Stimulated activated CD4-positive, alpha-beta T cell treated with anti-CD3 and anti-CD28 coated beads, TNF-alpha, amount 100 ng/mL, for 4 hours (primary cell): ENCODE results near the gene PXMP4.
"Not testable (repeated sequence)": the region's sequence is repeated elsewhere in the genome, so short reads cannot be mapped to it uniquely, and the experiment has no call there.

Experiments
- DNase-seq, 3 experiments: peaks; one replicate each; pipeline ENCODE4 v3.0.0-alpha.2; 2020; ENCODE audit warnings: low read depth in 3 of 3

Gene PXMP4

DNA sequence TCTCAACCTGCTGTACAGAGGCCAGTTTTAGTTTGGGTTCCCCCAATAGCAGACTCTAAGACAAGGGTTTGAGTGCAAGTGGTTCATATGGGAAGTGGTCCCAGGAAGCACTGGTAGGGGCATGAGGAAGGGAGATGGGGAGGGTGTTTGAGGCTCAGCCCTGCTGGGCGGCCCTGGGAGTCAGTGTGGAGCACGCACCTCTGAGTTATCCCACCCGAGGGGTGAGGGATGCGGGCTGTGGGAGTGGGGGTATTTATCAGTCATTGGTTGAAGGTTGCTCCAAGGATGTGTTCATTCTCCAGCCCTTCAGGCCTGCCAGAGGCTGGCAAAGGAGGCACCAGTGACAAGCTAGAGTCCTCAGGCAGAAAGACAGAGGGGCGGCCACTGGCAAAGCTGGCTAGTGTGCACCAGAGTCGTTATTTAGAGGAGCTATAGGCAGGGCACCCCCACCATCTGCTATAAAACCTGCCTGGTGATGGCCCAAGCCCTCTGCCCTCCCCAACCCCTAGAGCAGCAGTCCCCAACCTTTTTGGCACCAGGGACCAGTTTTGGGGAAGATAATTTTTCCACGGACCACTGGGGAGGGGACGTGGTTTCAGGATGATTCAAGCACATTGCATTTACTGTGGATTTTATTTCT, 16.5 kb downstream of the PXMP4 start:
- no peak for DNase-seq

DNA sequence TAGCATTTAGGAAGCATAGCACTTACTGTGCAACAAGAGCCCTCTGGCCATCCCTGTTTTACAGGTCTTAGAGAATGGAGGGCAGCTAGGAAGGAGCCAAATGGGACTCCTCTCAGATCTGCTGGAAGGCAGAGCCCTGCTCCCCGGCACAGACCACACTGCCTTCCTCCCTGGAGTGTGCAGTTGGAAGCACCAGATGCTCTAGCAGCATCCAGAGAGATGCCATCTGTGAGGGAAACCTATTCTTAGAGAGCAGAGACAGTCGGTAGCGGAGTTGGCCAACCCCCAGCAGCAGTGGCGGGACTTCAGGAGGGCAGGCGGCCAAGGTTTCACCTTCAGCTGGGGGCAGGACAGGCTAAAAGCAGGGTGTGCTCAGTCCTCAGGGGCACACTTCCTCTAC, 17.2 kb downstream of the PXMP4 start:
- no peak for DNase-seq

DNA sequence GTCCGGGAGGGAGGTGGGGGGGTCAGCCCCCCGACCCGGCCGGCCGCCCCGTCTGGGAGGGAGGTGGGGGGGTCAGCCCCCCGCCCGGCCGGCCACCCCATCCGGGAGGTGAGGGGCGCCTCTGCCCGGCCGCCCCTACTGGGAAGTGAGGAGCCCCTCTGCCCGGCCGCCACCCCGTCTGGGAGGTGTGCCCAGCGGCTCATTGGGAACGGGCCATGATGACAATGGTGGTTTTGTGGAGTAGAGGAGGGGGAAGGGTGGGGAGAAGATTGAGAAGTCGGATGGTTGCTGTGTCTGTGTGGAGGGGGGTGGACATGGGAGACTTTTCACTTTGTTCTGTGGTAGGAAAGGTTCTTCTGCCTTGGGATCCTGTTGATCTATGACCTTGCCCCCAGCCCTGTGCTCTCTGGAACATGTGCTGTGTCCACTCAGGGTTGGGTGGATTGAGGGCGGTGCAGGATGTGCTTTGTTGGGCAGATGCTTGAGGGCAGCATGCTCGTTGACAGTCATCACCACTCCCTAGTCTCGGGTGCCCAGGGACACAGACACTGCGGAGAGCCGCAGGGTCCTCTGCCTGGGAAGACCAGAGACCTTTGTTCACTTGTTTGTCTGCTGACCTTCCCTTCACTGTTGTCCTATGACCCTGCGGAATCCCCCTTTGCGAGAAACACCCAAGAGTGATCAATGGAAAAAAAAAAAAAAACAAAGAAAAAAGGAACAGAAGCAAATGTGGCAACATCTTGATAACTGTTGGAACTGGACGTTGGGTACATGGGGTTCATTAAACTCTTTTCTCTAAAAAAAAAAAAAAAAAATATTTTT, 18.3 kb downstream of the PXMP4 start:
- DNase-seq = no peak

DNA sequence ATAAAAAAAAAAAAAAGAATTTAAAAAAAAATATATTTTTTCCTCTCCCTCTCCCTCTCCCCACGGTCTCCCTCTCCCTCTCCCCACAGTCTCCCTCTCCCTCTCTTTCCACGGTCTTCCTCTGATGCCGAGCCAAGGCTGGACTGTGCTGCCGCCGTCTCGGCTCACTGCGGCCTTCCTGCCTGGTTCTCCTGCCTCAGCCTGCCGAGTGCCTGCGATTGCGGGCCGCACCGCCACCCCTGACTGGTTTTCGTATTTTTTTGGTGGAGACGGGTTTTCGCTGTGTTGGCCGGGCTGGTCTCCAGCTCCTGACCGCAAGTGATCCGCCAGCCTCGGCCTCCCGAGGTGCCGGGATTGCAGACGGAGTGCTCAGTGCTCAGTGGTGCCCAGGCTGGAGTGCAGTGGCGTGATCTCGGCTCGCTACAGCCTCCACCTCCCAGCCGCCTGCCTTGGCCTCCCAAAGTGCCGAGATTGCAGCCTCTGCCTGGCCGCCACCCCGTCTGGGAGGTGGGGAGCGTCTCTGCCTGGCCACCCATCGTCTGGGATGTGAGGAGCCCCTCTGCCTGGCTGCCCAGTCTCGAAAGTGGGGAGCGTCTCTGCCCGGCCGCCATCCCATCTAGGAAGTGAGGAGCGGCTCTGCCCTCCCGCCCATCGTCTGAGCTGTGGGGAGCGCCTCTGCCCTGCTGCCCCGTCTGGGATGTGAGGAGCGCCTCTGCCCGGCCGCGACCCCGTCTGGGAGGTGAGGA, 19.2 kb downstream of the PXMP4 start:
- not testable (repeated sequence) for DNase-seq

DNA sequence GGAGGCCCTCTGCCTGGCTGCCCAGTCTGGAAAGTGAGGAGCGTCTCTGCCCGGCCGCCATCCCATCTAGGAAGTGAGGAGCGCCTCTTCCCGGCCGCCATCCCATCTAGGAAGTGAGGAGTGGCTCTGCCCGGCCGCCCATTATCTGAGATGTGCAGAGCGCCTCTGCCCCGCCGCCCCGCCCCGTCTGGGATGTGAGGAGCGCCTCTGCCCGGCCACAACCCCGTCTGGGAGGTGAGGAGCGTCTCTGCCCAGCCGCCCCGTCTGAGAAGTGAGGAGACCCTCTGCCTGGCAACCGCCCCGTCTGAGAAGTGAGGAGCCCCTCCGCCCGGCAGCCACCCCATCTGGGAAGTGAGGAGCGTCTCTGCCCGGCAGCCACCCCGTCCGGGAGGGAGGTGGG, 21.1 kb downstream of the PXMP4 start:
- DNase-seq = not testable (repeated sequence)

DNA sequence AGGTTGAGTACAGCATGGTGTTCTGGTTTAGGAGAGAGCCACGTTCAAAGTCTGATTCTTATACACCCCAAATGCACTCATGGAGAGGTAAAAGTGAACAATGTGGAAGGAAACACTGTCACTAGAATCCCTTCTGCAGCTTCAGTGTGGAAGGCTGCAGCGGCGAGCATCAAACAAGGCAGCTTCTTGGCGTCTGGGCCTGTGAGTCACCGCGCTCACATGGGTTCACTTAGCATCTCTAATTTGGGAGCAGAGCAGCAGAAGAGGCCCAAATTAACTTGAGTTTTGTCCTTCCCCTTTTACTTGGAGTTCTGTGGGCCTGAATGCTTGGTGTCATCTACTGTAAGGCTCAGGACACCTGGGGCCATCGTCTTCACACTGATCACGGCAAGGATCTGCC, 23.0 kb downstream of the PXMP4 start:
- DNase-seq = no peak

DNA sequence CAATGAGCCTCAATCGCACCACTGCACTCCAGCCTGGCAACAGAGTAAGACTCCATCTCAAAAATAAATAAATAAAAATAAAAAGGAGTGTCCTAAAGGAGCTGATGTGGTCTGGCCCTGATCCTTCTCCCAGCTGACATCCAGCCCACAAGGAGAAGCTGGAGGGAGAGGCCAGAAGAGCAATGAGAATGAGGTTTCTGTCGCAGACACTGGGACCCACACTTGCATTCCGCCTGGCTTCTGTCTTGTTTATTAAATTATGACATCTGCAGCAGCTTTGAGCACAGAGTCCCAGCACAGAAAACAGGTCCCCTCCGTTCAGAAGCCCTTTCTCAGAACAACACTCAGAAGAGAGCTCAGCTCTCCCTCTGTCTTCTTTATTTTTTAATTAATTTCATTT, 23.7 kb downstream of the PXMP4 start:
- no peak for DNase-seq

DNA sequence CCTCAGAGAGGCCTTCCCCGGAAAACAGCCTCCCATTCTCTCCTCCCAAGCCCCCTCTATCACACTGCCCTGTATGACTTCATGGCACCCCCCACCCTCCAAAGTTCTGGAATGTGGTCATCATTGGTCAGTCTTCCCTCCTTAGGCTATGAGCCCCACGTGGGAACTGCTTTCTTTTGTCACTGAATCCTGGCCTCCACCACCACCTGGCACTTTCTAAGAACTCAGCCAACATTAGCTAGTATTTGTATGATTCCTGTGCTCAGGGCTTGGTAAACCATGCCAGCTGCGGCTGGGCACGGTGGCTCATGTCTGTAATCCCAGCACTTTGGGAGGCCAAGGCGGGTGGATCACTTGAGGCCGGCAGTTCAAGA, 25.5 kb downstream of the PXMP4 start:
- no peak for DNase-seq

DNA sequence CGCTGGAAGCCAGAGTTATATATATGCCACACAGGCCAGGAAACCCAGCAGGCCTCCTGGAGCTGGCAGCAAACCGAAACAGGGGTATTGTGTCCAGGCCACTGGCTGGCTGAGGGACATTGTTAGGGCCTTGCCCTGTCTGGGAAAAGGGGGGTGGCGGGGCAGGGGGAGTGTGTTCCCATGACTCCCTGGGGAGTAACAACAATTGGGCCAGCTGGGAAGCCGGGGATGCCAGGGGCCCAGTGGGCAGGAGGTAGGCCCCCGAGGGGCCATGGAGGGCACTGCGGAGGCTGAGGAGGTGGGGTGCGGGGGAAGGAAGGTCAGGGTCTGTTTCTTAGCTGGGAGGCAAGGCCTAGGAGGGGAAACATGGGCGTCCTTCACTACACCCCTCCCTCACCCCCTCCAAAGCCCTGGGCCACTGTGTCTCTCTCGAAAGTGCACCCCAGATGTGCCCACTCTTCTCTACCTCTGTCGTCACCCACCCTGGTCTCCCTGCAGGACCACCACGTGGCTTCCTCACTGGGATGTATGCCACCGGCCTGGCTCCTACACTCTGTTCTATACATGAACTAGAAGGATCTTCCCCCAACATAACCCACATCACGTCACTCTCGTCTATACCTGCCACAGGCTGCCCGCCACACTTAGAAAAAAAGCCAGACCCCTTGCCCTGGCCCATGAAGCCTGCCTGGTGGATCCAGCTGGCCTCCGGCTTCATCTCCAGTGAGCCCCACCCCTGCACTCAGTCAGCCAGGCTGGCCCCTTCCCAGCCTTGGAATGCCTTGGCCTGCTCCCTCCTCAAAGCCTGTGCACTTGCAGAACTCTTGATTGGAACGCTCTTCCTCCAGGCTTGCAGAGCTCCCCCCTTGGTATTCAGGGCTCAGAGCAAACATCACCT, 26.1 kb downstream of the PXMP4 start:
- DNase-seq = no peak

DNA sequence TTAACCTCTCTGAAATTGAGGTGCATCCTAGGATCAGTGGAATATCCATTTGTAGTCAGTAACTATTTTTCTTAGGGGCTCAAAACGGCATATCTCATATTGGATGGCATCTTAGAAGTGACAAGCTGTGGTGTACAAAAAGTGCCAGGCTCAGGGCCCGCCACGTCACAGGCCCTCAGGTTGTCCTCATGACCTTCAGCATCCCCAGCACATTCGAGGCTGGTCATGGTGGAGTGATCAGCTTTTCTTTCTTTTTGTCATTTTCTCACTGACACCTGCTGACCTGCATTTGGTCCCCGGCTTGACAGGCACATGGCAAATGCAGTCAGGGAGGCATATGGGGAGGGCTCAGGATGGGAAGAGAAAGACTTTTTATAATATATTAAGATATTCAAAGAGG, 26.8 kb downstream of the PXMP4 start:
- no peak for DNase-seq

DNA sequence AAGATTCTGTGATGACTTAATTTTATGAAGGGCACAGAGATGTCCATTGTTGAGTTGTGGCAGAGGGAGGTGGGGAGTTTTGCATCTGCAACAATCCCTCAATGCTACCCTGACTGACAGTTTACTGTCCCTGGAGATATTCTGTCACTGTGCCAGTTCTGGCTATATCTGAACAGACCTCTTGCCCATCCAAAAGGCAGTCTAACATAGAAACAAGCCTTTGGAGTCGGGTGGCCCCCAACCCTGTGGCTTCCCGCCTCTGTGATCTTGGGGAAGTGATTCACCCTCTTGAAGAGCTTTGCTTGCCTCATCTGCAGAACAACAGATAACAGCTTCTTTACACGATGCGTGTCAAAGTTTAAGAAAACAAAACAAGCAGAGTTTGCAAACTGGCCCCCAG, 30.1 kb downstream of the PXMP4 start:
- DNase-seq = no peak

DNA sequence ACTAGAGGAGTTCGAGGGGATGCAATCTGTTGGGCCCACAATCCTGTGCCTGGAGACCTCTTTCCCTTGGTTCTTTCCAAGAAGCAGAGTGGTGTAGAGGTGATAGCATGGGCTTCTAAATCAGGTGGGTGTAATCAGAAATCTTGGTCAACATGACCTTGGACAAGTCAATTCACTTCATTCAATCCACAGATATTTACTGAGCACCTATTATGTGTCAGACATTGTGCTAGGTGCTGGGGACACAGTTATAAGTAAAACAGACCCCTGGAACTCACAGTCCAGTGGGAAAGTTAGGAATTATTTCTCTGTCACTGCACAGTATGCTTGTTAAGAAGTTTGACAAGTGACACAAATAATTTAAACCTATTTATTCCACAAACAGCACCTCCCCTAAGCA, 30.6 kb downstream of the PXMP4 start:
- DNase-seq = no peak

DNA sequence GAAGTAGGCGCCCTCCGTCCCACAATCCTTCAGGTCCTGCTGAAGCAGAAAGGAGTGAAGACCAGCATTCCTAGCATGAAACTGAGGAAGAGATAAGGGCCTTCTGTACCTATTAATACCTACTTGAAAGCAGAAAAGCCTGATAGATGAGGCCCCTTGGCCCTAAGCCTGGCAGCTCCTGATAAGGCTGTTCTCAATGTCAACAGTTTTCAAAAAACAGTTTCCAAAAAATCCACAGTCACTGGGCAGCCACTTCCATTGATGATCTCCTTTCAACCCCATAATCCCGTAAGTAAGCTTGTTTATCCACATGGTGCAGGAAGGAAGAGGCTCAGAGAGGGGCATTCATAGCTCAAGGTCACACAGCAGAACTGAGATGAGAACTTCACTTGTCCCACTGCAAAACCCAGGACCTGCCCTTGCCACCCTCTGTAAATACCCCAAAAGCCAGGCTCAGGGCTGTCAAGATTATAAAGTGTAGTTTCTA, 31.1 kb downstream of the PXMP4 start:
- no peak for DNase-seq

DNA sequence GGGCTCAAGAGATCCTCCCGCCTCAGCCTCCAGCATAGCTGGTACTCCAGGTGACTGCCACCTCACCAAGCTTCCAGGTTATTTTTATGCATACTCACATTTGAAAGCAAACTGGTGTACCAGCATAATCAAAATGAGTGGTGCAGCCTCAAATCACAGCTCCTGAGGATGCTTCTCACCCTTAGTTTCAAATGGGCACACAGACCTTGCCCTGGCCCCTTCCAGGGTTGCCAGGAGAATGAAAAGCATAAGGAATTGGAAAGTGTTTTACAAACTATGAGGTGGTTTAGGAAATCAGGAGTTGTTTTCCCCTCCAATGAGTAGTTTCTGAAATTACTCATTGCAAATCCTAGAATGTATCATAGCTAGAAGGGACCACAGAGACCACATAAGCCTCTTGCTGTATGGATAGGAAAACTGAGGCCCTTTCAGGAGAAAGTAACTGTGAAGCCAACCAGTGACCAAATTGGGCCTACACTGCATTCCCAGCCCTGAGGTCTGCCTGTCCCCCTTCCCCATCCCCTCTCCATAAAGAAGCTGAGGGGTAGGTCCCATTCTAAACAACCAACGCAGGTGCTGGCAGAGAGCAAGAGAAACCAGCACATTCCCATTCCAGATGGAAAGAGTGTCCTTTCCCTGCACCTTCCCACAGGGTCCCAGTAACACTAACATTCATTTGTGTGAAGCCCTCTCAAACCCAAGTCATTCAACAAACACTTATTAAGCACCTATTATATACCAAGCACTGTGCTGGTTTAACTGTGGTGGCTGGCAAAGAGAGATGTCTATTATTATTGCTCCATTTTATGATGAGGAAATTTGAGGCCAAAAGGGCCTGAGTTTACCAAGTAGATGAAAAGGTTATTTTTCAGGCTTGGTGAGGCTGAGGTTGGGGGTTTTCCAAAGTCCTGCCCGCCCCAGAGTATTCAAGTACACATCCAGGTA, 31.8 kb downstream of the PXMP4 start:
- no peak for DNase-seq

DNA sequence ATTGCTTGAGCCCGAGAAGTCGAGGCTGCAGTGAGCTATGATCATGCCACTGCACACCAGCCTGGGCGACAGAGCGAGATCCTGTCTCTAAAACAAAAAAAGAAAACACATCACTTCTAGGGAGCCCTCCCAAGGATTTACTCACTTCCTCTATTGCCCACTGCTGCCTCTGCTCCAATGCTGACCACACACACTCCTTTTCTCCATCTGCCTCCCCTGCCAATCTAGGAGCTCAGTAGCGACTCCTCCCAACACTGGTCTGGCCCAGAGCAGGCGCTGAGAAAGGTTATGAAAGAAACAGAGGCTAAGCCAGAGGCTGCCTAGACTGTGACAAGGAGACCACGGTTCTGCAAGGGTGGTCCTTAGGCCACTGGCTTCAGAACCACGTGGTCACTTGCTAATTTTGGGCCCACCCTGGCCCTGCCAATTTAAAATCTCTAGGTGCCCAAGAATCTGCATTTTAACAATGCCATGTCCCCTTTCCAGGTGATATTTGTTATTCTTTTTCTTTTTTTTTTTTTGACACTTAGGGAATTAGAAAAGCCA, 32.7 kb downstream of the PXMP4 start:
- DNase-seq = no peak

DNA sequence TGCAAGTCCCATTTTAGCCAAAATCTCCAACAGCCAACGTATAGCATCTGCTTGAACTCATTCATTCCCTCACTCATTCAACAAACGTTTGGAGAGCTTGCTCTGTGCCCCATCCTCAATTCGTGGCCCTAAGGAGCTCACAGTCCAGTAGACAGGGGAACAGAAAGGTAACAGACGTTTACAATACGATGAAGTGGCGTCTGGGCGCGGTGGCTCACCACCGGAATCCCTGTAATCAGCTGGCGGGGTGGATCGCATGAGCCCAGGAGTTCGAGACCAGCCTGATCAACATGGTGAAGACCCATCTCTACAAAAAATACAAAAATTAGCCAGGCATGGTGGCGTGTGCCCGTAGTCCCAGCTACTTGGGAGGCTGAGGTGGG, 33.1 kb downstream of the PXMP4 start:
- DNase-seq = no peak

DNA sequence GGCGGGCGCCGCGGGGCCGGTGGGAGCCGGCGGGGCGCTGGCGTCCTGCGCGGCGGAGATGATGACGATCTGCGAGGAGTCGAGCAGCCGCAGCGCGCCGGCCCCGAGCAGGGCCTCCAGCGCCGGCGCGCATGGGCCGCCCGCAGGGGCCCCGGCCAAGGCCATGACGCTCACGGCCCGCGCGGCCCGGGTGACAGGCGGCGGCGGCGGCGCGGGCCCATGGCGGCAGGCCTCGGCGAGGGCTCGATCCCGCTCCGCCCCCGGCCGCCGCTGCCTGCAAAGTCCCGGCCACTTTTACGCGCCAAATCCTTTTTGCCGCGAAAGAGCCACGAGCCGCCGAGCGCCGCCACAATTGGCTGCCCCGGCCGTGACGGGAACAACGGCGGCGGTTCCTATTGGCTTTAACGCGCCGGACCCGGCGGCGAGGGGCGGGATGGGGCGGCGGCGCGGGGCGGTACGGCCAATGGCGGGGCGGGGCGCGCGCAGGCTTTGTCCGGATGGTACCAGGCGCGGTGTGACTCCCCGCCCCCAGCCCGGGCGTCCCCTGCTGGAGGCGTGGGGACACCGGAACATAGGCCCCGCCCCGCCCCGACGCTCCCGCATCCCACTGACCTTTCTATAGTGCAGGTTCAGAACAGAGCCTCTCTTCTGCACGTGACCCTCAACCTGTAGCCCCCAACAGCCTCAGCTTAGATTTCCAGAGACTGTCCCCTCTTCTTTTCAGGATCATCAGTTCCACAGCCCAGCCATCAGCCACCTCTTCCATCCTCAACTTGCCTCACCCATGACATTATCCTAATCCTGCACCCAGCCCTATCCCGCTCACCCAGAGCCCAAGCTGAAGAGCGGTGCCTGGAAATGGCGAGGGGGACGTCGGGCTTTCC, 33.8 kb downstream of the PXMP4 start, which contains the start of gene E2F1:
Gene E2F1 (minus strand): TSS at position 286 of the 884 bp plus-strand sequence. CDS start 121 bp downstream, at position 165.
- peak; percentile 87 to 96 (median 89) for DNase-seq

DNA sequence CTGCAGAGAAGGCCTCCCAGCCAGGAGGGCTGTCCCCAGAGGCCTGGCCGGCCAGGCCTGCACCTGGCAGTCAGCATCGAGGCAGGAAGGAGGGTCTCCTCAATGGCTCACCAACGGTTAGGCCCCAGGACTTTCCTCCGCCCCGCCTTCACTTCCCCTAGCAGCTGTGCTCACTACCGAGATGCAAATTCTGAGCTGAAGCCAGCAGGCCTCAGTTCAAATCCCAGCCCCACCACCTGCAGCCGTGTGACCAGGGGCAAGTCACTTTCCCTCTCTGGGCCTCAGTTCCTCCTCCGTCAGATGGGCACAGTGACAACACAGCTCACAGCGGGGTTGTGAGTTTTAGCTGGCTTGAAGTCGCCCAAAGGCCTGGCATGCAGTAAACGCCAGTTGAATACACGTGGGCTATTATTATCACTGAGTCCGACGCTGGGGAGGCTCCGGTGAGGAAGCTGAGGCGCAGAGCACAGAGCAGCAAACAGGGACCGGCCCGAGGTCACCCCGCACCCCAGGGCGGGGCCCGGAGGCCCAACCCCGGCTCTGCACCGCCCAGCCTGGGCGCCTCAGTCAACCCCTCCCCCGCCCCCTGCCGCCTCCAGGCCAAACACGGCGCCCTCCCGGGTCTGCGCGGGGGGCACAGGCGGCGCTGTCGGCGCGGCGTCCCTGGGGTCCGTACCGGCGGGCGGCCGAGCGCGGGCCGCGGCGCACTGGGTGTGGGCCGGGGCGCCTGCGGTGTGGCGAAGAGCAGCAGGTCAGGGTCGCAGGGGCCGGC, 34.6 kb downstream of the PXMP4 start:
- DNase-seq = peak in 1 of 3 experiments; percentile 50
